ENCODE results near the gene CACNA1D. TPM values are rescaled to one million over a fixed set of nuclear protein-coding genes. Genes with fewer than 3 reads are reported as not detected.
"Not testable (repeated sequence)": the region's sequence is repeated elsewhere in the genome, so short reads cannot be mapped to it uniquely, and the experiment has no call there.

CACNA1D gene
- total and polyA plus RNA-seq, 2 donors from 2014 or later: 3.7 to 35.7 TPM

- Histone ChIP-seq H3K9ac (ENCODE audit: low read length in 3 of 3) (no peak overlapping the region), H3K27ac (ENCODE audit: low read depth in 2 of 2, low read length in 2 of 2) (no peak overlapping the region), H3K9me3 (ENCODE audit: control insufficient read depth in 2 of 3, insufficient read depth in 1 of 3, low read length in 3 of 3) (no peaks in the 10 kb centered on the region), H3K4me1 (ENCODE audit: control insufficient read depth in 2 of 3, insufficient read depth in 2 of 3, low read depth in 1 of 3, low read length in 3 of 3) (no peaks in the 10 kb centered on the region), H3K4me3 (ENCODE audit: low read length in 3 of 3) (no peak overlapping the region), H3K27me3 (ENCODE audit: control insufficient read depth, insufficient read depth, low read length) (no peaks in the 10 kb centered on the region), H3K36me3 (ENCODE audit: control insufficient read depth in 2 of 3, insufficient read depth in 3 of 3, low read length in 3 of 3) (no peaks in the 10 kb centered on the region)
- intact Hi-C loops (cut with DNase I): no loop called here
- TF ChIP-seq CTCF (IDR thresholded peaks at IDR 0.05; ENCODE audit: borderline replicate concordance, extremely low read depth, insufficient read depth): no peak
- FAIRE-seq: no peak
- DNase-seq: no peak
Observed at GRCh38 chr3:53661480-53661879, 167.1 kb downstream of the CACNA1D start.

- not testable (repeated sequence) for H3K27ac ChIP-seq (ENCODE audit: low read depth in 2 of 2, low read length in 2 of 2); FAIRE-seq; H3K27me3 ChIP-seq (ENCODE audit: control insufficient read depth, insufficient read depth, low read length)
Observed at GRCh38 chr3:53664812-53665211, 170.4 kb downstream of the CACNA1D start.

GRCh38 chr3:53665608-53666425 is 171.4 kb downstream of the CACNA1D start:
- no peak overlapping the region for H3K27ac ChIP-seq (ENCODE audit: low read depth in 2 of 2, low read length in 2 of 2)
- no peak for TF ChIP-seq CTCF (IDR thresholded peaks at IDR 0.05; ENCODE audit: borderline replicate concordance, extremely low read depth, insufficient read depth)
- FAIRE-seq (no peak), DNase-seq (no peak)
- H3K9me3 ChIP-seq (ENCODE audit: control insufficient read depth in 2 of 3, insufficient read depth in 1 of 3, low read length in 3 of 3): no peaks in the 10 kb centered on the region
- no peaks in the 10 kb centered on the region for H3K27me3 ChIP-seq (ENCODE audit: control insufficient read depth, insufficient read depth, low read length)
- no peak overlapping the region for H3K9ac ChIP-seq (ENCODE audit: low read length in 3 of 3)
- no peaks in the 10 kb centered on the region for H3K36me3 ChIP-seq (ENCODE audit: control insufficient read depth in 2 of 3, insufficient read depth in 3 of 3, low read length in 3 of 3)
- intact Hi-C loops (cut with DNase I): no loop called here
- no peaks in the 10 kb centered on the region for H3K4me1 ChIP-seq (ENCODE audit: control insufficient read depth in 2 of 3, insufficient read depth in 2 of 3, low read depth in 1 of 3, low read length in 3 of 3)
- no peak overlapping the region for H3K4me3 ChIP-seq (ENCODE audit: low read length in 3 of 3)

More at GRCh38 chr3:53664812-53665211, 170.4 kb downstream of the CACNA1D start:
- intact Hi-C loops (cut with DNase I); H3K9me3 ChIP-seq (ENCODE audit: control insufficient read depth in 2 of 3, insufficient read depth in 1 of 3, low read length in 3 of 3); H3K4me1 ChIP-seq (ENCODE audit: control insufficient read depth in 2 of 3, insufficient read depth in 2 of 3, low read depth in 1 of 3, low read length in 3 of 3); H3K4me3 ChIP-seq (ENCODE audit: low read length in 3 of 3); H3K9ac ChIP-seq (ENCODE audit: low read length in 3 of 3); H3K36me3 ChIP-seq (ENCODE audit: control insufficient read depth in 2 of 3, insufficient read depth in 3 of 3, low read length in 3 of 3); DNase-seq: not testable (repeated sequence)

GRCh38 chr3:53668872-53669271 is 174.5 kb downstream of the CACNA1D start:
- H3K4me1 ChIP-seq (ENCODE audit: control insufficient read depth in 2 of 3, insufficient read depth in 2 of 3, low read depth in 1 of 3, low read length in 3 of 3): peaks cover 0 to 3% (median 2%) of the 10 kb centered on the region in 3 donors
- intact Hi-C loops (cut with DNase I): no loop called here
- no peaks in the 10 kb centered on the region for H3K9me3 ChIP-seq (ENCODE audit: control insufficient read depth in 2 of 3, insufficient read depth in 1 of 3, low read length in 3 of 3)
- H3K27ac ChIP-seq (ENCODE audit: low read depth in 2 of 2, low read length in 2 of 2): no peak overlapping the region
- H3K36me3 ChIP-seq (ENCODE audit: control insufficient read depth in 2 of 3, insufficient read depth in 3 of 3, low read length in 3 of 3): no peaks in the 10 kb centered on the region
- H3K9ac ChIP-seq (ENCODE audit: low read length in 3 of 3): no peak overlapping the region
- no peak overlapping the region for H3K4me3 ChIP-seq (ENCODE audit: low read length in 3 of 3)
- no peak for FAIRE-seq
- peak; percentile 6 for TF ChIP-seq CTCF (IDR thresholded peaks at IDR 0.05; ENCODE audit: borderline replicate concordance, extremely low read depth, insufficient read depth)
- no peaks in the 10 kb centered on the region for H3K27me3 ChIP-seq (ENCODE audit: control insufficient read depth, insufficient read depth, low read length)
- DNase-seq: no peak

Measured in kidney (tissue), 14 donors.